HG02588 (cell line): ENCODE results near the gene ALOXE3.
"Not testable (repeated sequence)": the region's sequence is repeated elsewhere in the genome, so short reads cannot be mapped to it uniquely, and the experiment has no call there.

Source experiments
- ATAC-seq: cut with Tn5 transposase; IDR thresholded peaks from one replicate; pipeline ENCODE4 v1.9.1; 2021; ENCODE audit warnings: mild to moderate bottlenecking, moderate library complexity; ENCODE audit not compliant: unreplicated experiment

ALOXE3 gene

GRCh38 chr17:8122924-8123694 is 4.8 kb upstream of the ALOXE3 start:
- ATAC-seq, result no peak

GRCh38 chr17:8122422-8122923 is 4.2 kb upstream of the ALOXE3 start:
- no peak for ATAC-seq

GRCh38 chr17:8121681-8122421 is 3.5 kb upstream of the ALOXE3 start:
- ATAC-seq, result no peak

DNA sequence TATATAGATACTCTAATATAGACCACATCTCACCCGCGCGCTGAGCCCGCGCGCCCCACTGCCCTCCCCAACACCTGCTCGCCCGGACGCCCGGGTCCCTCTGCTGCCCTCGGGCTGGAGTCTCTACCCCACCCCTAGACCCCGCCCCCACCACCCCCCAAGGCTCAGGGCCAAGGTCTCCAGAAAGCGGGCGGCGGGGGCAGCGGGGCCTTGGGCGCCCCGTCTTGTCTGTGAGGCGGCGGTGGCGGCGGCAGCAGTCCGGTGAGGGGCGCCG is 3.0 kb upstream of the ALOXE3 start:
- ATAC-seq, result no peak

DNA sequence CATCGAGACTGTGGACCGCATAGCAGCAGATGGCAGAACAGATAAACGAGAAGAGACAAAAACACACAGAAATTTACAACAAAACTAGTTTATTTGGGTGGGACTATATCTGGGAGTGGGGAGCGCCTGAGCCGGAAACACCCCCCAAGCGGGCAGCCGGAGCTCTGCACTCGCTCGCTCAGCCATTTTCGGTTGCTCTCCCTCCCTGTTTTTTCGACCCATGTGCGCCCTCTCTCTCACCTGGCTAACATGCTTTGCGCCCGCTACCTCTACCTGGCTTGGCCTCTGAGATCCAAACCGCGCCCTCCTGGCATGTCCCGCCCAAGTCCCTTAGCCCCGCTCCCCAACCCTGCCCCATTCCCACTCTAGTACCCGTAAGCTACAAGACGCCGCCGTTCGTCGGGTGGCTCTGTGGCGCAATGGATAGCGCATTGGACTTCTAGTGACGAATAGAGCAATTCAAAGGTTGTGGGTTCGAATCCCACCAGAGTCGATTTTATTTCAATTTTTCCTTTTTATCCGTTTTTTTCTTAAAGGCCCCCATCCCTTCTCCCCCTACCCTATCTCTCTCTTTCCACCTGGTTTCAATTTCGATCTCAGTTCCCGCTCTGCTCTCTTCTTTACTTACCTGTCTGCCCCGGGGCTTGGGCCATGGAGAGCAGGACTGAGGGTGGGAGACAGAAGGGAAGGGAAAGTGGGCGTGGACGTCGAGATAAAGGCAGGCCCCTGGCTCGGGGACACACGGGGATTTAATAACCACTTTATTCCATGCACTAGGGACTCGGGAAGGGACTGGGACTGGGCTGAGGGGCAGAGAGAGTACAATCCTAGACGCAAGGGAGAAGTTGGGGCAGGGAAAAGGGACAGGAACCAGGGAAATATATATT is 2.4 kb upstream of the ALOXE3 start:
- no peak for ATAC-seq

DNA sequence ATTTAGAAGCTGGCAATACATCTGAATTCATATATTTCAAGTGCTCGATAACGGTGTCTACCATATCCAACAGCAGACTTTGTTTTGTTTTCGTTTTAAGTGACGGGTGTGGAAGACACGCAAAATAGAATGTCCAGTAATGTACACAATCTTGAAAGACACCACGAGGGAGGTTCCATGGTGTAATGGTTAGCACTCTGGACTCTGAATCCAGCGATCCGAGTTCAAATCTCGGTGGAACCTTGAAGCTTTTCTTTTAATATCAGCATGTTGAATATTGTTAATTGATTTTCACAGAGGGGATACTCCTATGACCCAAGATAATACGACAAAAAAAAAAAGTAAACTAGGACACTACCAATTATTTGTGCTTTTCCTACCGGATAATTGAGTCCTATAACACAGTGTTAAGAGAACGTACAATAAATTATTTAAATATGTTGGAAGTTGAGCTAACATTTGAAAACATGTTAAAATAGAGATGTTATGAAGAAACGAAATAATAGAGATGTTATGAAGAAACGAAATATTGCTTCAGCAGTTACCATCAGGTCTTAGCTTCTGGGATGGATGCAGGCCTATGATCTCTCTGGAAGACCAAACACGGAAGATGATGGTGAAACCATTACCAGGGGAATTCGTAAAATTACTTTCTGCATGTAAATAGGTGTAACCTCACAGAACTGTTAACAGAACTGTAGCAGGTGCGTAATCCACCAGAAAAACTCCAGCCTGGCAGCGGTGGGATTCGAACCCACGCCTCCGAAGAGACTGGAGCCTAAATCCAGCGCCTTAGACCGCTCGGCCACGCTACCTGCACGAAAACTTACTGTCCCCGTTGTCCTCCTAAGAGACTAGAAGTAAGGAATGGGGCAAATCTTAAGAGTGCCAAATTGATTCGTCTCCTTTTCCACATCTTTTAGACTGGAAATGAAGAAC is 1.5 kb upstream of the ALOXE3 start:
- peak; percentile 20 for ATAC-seq

GRCh38 chr17:8118769-8119580 is 661 bp upstream of the ALOXE3 start:
- peak; percentile 33 for ATAC-seq

DNA sequence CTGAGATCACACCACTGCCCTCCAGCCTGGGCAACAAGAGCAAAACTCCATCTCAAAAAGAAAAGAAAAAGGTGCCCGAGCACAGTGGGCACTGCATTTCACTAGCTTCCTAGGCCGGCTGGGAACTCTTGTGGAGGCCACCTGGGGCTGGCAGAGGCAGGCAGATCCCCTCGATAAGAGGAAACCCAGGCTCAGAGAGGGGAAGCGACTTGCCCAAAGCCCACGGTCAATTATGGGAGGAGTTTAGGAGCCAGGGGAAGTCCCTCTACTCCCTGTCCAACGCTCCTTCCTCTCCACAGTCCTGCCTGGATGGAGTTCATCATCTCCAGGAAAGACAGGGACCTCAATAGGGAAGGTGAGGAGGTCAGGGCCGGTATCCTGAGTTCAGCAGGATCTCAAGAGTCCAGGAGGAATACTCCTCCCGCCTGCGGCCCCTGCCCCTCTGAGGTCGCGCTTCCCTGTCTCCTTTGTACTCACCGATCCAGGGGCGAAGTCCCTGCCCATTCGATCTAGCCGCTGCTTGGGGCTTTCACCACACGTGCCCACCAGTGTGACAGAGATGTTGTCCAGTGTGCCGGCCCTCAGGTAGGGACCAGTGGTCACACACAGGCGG is 841 bp downstream of the ALOXE3 start:
- no peak for ATAC-seq

- ATAC-seq, result no peak
Observed at GRCh38 chr17:8116776-8117175, 1.5 kb downstream of the ALOXE3 start.

- no peak for ATAC-seq
Observed at GRCh38 chr17:8110907-8111306, 7.4 kb downstream of the ALOXE3 start.

DNA sequence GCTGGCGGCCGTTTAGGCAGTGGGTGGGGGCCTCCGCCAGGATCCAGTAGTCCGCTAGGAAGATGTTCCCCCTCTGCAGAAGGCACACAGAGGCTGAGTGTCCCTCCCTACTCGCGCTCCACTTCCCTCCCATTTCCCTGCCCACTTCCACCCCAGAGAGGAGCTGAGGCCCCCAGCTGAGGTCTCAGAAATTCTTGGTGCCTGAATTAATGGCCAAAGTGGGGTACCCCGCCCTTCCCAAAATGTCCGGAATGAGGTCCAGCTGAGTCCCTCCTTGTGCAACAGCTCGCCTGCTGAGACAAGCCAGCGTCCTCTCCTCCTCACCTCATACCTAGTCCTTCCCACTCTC is 7.9 kb downstream of the ALOXE3 start:
- ATAC-seq, result no peak

DNA sequence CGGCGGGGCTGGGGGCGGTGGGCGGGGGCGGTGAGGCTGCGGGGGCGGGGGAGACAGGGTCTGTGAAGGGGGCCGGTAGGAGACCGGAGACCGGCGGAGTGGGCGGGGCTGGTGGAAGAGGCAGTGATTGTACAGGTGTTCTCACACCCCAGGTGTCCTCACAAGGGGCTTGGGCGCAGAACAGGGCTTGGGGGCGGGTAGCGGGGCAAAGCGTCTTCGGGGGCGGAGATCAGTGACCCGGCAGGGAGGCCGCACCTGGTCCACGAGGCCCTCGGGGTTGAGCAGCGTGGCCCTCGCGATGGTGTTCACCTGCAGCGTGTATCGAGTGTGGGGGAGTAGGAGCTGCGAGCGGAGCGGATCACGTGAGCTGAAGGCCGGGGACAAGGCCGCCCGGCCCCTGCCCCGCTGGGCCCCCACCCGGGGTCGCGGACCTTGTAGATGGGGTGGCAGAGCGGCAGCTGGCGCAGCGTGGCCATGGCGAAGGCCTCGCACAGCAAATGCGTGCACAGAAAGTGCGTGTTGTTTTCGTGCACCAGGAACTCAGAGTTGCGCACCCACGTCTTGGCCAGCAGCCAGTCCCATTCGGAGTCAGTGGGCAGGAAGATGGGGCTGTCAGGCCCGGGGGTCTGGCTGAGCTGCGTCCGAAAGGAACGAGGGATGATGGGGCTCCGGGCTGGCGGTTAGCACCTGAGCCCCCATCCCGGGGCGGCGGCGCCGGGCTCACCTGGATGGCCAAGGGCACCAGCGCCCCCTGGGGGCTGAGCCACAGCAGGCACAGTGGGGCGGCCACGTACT is 8.5 kb downstream of the ALOXE3 start:
- ATAC-seq, result no peak

DNA sequence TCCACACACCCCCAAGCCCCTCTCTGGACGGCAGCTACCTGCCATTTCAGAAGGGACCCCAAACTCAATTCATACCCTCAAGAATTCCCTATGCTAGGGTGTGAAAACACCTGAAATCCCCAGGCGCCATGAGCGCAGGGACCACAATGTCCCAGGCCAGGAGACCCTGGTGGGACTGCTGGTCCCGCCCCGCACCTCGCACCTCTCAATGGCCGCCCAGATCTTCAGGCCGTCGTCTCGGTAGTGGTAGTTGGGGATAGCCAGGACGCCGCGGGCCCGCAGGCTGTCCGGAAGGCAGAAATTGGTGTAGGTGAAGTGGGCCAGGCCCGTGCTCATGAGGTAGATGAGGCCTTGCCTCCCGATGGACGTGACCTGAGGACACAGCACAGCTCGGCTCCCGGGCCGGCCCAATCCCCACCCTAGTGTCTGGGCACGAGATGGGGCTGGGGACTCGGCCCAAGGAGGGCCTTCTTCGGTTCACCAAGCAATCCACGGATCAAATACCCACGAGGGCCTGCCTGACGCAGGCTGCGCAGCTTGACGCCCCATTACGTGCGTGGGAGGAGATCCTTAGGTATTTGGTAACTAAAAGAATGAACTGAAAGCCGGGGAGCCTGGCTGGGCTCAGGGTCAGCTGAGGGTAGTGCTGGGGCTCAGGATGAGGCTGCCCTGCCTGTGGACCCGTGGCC is 9.2 kb downstream of the ALOXE3 start:
- no peak for ATAC-seq

GRCh38 chr17:8106980-8107379 is 11.3 kb downstream of the ALOXE3 start:
- not testable (repeated sequence) for ATAC-seq

- no peak for ATAC-seq
Observed at GRCh38 chr17:8105957-8106398, 12.3 kb downstream of the ALOXE3 start.

- ATAC-seq, result no peak
Observed at GRCh38 chr17:8104911-8105310, 13.4 kb downstream of the ALOXE3 start.

DNA sequence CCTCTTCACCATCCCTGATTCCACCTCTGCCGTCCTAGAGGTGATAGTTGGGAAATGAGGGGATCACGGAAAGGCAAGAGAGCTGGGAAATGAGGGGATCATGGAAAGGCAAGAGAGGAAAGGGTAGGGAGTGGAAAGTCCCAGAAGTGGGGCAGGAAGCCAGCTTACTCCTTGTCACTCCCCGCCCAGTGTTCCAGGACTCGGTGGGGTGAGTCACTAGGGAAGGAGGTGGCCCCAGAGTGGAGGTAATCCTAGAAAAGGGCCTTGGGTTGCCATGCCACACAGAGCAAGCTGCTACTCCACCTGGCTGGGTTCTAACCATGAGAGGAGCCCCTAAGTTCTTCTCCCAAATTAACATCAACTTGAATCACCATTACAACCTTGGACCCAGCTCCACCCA is 14.8 kb downstream of the ALOXE3 start:
- ATAC-seq, result no peak

DNA sequence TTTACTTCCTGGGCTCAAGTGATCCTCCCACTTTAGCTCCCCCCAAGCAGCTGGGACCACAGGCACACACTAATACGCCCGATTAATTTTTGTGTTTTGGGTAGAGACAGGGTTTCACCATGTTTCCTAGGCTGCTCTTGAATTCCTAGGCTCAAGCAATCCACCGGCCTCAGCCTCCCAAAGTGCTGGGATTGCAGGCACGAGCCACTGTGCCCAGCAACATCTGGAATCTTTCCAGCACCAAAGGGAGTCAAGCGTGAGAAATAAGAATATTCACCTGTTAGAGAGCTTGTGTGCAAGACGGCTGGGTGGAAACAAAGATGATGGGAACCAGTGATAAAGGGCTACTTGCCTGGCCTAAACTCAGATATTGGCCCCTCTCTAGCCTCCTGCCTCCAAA is 16.6 kb downstream of the ALOXE3 start:
- no peak for ATAC-seq
